Stimulated activated naive CD4-positive, alpha-beta T cell (primary cell): ENCODE results near the gene KCNH1.

Source experiments
- DNase-seq, 6 experiments: peaks; one replicate each; lab custom pipeline; 2025; lab: John Stamatoyannopoulos, UW

The KCNH1 gene, protein sequence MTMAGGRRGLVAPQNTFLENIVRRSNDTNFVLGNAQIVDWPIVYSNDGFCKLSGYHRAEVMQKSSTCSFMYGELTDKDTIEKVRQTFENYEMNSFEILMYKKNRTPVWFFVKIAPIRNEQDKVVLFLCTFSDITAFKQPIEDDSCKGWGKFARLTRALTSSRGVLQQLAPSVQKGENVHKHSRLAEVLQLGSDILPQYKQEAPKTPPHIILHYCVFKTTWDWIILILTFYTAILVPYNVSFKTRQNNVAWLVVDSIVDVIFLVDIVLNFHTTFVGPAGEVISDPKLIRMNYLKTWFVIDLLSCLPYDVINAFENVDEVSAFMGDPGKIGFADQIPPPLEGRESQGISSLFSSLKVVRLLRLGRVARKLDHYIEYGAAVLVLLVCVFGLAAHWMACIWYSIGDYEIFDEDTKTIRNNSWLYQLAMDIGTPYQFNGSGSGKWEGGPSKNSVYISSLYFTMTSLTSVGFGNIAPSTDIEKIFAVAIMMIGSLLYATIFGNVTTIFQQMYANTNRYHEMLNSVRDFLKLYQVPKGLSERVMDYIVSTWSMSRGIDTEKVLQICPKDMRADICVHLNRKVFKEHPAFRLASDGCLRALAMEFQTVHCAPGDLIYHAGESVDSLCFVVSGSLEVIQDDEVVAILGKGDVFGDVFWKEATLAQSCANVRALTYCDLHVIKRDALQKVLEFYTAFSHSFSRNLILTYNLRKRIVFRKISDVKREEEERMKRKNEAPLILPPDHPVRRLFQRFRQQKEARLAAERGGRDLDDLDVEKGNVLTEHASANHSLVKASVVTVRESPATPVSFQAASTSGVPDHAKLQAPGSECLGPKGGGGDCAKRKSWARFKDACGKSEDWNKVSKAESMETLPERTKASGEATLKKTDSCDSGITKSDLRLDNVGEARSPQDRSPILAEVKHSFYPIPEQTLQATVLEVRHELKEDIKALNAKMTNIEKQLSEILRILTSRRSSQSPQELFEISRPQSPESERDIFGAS

DNA sequence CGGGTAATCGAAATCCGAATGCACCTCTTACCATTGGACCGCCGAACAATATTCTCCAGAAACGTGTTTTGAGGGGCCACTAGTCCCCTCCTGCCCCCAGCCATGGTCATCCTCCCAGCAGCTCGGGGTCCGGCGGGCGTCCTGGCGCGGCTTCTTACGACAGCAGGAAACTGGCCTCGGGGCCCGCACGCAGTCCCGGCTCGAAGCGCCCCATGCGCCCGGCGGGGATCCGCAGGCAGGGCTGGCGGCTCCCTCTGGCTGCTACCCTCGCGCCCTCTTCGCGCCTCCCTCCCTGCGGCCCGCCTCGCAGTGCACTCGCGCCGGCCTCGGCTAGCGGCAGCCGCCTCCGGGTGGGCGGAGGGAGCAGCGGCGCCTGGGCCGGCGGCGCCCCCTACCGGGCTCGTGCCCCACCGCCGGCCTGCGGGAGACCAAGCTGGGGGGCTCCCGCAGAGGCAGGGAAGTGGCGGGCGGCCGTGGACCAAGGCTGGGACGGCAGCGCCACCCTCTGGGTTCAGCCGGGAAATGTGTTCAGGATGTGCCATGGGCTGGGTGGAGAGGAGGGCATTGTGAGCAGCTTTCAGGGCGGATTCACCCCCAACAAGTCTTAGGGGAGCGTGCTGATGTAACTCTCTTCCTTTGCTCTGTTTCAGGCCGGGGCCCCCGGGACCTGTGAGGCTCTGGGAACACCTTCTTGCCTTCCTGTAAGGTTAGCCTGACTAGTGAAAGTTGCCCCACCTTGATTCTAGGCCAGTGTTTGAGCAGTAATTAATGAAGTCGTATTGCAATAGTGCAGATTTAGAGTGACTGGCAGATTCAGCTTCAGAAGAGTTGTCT, at the start of gene KCNH1:
KCNH1 (minus strand) TSS at position 313 of the 834 bp plus-strand sequence; CDS start at position 110, 203 bp downstream.
- peak; percentile 43 to 76 (median 59) for DNase-seq

DNA sequence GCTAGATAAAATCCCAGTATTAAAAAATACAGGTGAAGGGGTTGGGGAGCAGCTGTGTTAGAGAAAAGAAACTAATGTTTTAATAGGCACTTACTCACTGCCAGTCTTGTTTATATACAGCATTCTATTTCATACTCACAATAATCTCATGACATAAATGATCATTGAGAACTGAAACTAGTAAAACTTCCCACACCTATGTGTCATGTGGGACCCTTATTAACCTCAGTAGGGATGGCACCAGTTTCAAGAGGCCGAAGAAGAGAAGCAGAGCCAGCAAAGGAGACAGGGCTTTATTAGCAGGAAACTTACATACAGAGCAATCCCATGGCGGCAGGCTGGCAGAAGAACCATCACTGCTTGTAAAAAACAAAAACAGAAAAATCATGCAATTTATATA, 48.8 kb upstream of the KCNH1 start:
- DNase-seq, result no peak

DNA sequence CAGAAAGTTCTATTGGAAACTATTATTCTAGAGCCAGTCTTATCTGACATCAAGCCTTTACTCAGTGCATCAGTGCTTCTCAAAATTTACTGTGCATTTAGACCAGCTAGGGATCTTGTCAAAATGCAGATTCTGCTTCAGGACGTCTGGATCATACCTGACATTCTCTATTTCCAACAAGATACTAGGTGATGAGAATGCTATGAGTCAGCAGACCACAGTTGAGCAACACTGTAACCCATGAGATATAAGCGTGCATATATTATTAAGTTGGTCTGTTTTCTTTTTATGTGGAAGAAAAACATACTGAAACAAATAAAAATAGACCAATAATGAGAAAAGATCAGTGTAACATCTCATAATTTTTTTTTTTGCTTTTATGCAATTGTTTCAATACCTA, 40.4 kb upstream of the KCNH1 start:
- no peak for DNase-seq

DNA sequence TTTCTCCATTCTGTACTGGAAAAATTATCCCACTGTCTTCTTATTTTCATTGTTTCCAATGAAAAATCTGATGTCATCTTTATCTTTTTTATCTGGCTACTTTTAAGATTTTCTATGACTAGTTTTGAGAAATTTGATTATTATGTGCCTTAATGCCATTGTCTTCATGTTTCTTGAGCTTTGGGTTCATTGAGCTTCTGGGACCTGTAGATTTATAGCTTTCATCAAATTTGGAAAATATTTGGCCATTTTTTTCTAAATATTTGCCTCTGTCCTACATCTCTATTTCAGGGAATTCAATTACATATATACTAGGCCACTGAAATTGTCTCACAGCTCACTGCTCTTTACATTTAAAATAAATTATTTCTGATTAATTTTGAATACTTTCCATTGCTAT, 38.7 kb upstream of the KCNH1 start:
- DNase-seq, result no peak

DNA sequence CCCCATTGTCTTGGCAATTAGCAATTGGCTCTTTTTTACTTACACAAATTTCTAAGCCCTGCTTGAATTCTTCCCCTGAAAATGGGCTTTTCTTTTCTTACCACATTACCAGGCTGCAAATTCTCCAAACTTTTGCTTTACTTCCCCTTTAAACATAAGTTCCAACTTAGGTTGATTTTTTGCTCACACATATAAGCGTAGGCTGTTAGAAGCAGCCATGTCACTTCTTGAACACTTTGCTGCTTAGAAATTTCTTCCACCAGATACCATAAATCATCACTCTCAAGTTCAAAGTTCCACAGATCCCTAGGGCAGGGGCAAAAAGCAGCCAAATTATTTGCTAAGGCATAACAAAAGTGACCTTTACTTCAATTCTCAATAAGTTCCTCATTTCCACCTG, 35.4 kb upstream of the KCNH1 start:
- DNase-seq, result no peak

DNA sequence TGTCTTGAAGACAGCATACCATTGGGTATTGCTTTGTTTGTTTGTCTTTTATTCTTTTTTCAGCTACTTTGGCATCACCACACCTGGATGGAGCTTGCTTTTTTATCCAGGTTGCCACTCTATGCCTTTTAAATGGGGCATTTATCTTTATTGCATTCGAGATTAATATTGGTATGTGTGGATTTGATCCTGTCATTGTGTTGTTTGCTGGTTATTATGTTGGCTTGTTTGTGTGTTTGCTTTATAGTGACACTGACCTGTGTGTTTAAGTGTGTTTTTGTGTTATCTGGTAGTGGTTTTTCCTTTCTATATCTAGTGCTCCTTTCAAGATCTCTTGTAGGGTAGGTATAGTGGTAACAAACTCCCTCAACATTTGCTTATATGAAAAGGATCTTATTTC, 24.9 kb upstream of the KCNH1 start:
- no peak for DNase-seq

DNA sequence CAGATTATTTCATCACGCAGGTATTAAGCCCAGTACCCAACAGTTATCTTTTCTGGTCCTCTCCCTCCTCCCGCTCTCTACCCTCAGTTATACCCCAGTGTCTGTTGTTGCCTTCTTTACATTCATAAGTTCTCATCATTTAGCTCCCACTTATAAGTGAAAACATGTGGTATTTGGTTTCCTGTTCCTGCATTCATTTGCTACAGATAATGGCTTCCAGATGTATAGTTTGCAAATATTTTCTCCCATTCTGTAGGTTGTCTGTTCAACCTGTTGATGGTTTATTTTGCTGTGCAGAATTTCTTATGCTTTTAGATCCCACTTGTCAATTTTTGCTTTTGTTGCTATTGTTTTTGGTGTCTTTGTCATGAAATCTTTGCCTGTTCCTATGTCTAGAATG, 21.1 kb upstream of the KCNH1 start:
- DNase-seq, result no peak

DNA sequence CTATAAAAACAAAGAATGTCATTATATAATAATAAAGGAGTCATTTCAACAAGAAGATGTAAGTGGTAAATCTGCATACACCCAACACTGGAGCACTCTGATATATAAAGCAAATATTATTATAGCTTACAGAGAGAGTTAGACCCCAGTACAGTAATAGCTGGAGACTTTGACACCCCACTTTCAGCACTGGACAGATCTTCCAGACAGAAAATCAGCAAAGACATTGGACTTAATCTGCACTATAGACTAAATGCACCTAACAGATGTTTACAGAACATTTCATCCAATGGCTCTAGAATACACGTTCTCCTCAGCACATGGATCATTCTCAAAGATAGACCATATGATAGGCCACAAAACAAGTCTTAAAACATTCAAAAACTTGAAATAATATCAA, 20.0 kb upstream of the KCNH1 start:
- no peak for DNase-seq

DNA sequence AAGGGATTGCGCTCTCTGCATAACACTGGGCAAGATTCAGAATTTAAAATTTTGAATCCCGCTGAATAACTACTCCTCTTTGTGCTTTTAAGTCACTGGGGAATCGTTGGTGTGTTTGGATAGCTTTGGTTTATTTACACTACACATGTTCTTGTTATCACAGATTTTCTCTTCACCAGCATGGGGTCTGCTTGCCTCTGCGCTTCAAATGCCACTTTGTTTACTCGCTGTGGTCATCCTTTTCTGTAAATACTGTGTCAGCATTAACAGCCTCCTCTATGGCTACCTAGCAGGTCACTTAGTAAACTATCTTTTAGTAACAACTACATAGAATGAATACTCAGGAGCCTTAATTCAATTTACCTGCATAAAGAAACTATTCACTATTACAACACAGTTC, 14.4 kb upstream of the KCNH1 start:
- no peak for DNase-seq

DNA sequence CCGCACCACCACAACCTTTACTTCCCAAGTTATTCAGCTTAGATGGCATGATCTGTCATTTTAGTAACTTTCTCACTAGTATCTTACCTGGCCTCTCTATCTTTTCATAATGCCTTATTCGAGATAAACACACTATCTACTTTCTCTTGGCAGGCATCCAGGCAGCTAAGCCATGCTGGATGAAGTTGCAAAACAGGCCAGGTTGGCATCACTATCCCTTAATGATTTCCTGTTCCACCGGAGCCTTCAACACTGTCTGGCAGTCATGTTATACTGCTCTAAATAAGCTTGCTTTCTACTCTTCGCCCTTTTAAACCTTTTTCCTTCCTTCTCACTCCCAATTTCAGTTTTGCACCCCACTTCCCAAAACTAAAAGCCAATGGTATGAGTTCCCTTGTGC, 12.0 kb upstream of the KCNH1 start:
- no peak for DNase-seq

DNA sequence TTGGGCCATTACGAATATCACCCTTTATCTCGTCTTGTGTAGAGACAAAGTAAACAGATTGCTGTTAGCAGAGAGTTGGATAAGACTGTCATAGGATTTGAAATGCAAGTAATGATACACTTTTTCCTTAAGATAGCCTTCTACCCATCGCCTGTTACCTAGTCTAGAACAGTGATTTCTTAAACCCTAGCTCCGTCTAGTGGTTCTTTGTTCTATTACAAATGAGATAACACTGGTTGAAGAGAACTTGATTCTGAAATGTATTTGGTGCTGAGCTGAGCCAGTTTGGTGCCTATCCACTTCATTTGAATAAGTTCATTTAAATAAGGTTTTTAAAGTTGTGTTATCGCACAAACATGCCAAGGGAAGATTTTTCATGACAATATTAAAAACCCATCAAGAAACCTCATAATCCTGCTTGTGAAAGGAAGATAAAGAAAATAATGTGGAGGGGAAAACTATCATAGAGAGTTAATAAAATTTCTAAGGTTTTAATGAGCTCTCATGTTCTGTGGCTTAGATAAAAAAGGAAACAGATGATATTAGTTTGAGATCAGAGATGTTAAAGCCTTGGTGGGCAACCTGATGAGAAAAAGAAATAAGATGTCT, 1.5 kb upstream of the KCNH1 start:
- DNase-seq, result peak in 2 of 6 experiments; percentile 26 to 34

DNA sequence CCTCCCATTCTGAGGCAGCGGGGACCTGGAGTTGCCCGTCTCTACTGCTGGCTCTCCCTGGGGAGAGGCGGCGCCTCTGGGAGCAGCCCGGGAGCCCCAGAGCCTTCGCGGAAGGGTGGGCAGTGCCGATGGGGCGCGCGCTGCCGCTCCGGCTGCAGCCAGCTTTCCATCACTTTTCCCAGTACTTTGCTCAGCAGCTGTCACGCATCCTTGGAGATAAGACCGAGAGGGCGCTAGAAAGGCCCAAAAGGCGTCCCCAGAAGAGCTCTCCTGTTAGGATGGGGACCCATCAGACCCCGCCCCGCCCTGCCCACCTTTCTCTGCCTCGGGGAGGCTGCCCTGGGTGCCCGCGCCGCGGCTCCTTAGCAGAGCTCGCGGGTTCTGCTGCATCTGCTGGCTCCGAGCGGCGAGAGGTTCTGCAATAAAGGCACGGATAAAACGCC, 534 bp downstream of the KCNH1 start:
- peak in 2 of 6 experiments; percentile 30 to 55 for DNase-seq

DNA sequence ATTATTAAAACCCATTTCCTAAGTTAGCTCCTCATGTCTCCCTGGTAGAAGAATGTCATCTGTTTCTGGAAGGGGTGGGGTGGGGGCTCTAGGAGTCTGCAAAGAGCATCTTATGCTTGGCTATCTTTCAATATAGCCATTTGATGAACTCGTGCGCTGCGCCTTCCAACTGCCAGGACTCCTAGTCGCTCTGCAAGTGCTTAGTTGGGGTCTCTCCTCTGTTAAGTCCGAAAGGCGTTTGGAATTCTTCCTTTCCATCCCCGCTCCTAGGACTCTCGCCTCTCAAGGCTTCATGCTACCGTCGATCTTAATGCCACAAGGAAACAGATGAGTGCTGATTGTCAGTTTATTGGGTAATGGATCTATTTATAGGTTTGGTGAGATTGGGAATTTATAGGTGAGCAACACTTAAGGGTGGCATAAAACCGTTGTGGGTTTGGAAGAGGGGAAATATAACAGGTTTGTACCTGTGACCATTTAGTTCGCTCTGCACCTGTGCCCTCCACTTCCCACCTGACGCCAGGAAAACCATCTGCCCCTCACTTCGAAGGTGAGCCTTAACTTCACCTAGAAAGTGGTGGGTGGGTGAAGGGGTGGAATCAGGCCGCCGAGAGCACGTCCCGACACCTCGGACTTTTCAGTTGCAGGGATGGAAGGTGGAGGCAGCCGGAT, 1.1 kb downstream of the KCNH1 start:
- DNase-seq, result no peak

DNA sequence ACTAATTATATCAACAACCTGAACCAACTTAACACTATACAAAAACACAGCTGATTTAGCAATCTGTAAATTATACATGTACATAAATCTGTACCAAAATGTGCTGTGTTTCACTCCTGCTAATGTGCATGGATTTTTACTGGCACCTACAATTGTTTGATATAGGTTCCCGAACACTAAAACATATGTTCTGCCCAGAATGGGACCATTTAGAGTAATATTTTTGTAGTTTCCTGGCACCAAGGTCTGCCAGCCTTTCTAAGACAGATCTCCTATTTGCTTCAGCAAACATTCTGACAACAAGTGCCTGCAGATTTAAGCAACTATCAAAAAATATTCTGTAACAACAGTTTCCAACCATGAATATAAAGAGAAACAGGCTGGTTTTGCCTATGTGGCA, 4.2 kb downstream of the KCNH1 start:
- no peak for DNase-seq

DNA sequence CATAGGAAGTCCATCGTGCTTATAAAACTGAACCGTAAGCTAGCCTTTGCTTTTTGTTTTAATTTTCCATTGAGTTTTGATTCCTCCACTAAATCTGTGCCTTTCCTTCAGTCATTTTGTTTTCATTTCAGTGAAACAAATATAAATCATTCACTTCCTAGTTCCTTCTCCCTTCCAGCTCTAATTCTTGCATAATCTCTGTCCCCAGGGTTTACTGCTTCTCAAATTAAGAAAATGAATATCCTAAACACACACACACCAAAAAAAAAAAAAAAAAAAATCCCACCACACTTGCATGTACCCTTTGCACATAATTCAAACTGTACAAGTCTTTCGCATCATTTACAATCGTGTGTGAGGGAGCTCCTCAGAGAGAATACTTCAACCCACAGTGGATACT, 6.8 kb downstream of the KCNH1 start:
- no peak for DNase-seq

DNA sequence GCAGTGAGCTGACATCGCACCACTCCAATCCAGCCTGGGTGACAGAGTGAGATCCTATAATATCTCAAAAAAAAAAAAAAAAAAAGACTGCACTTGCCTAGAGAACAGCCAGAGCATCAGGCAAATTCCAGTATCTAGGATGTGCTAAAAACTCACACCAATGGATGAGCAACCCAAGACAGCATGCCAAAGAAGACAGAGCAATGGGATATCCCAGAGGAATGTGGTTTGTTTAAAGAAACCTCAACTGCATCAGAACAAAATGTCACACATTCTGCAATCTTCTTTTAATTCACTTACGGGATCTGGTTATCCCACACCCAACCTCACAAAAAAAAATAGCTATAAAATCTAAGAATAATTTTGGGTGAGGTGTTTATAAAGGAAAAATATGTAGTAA, 7.3 kb downstream of the KCNH1 start:
- DNase-seq, result no peak

DNA sequence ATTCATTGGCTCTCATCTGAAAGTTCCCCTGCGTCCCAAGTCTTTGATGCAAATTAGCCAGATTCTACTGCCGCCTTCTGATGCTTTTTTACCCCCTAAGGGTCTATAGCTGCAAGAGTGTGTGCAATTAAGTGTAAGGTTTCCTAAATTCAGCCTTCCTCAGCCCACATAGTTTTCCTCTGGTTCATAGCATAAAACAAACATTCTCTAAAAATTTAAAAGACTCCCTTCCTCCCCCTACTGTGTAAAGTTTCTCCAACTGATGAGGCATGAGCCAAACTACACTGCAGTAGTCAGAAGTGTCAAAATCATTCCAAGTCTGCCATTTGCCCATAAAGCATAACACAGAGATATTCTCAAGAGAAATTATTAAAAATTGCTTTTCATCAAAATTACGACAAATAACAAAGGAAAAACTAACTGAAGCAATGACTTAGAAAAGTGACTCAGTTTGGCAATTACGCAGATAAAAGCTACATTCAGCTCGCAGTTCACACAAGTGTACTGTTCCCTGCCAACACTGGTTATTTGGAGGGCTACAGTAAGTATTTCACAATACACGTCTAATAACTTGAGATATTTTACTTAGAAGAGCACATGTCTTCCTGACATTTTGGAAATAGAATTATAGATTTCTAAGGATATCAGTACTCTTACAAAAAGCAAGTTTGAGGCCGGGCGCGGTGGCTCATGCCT, 15.4 kb downstream of the KCNH1 start:
- DNase-seq, result no peak

DNA sequence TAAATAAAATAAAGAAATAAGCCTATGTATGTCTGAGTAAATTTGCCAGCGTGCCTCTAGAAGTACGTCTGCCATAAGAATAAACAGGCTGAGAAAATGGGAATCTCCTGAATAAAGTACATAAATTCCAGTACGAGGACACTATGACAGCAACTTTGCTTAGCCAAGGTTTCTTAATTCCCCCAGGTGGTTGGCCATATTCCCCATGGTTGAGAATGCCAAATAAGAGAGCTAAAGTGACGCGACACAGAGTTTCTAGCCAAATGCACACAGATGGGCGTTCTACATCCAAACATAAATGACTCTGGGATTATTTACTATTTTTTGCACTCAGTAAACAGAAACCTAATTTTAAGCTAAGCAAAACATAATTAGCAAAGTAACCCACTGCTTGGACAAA, 19.5 kb downstream of the KCNH1 start:
- no peak for DNase-seq

DNA sequence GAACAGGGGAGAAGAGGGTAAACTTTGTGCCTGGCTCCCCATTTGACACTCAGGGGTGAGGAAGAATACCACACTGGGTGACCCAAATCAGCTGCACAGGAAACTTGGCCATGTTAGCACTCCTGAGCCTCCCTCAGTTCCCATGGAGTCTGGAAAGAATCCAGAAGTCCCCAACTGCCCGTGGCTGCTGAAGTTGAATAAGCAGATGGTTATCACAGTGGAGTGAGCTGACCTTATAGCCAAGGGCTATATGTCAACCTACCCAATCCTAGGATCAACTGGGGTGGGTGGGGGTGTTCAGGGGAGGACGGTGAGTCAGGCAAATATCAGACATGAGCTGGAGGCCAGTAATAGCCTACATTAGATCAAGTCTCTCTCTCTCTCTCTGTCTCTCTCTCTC, 20.4 kb downstream of the KCNH1 start:
- no peak for DNase-seq

DNA sequence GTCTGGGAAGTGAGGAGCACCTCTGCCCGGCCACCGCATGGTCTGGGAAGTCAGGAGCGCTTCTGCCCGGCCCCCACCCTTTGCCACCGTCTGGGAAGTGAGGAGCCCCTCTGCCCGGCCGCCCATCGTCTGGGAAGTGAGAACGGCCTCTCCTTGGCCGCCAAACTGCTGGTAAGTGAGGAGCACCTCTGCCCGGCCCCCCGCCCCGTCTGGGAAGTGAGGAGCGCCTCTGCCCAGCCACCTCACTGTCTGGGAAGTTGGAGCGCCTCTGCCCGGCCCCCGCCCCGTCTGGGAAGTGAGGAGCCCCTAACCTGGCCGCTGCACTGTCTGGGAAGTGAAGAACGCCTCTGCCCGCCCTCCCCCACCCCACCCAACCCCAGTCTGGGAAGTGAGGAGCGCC, 22.6 kb downstream of the KCNH1 start:
- no peak for DNase-seq
